Liver (tissue), 9 donors: ENCODE measurements around the gene ZNF860. TPM values are rescaled to one million over a fixed set of nuclear protein-coding genes. Genes with fewer than 3 reads are reported as not detected.

Experiments
- DNase-seq: peaks from one replicate; pipeline ENCODE4 v3.0.0-alpha.2; 2017; ENCODE audit warnings: low spot score
- H3K27ac ChIP-seq, 2 donors: one replicate each; pipeline ENCODE4 v1.7.0; 2013; ENCODE audit warnings: inconsistent platforms in 2 of 2, low read length in 2 of 2, control low read depth in 1 of 2, low read depth in 1 of 2, mild to moderate bottlenecking in 1 of 2
- H3K27me3 ChIP-seq, 4 donors: one replicate each; pipeline versions ENCODE4 v1.6.1 to v1.7.0; 2013; ENCODE audit warnings: low read length in 3 of 4, inconsistent platforms in 1 of 4, mild to moderate bottlenecking in 1 of 4, moderate library complexity in 1 of 4; ENCODE audit not compliant: control insufficient read depth in 4 of 4, insufficient read depth in 4 of 4
- H3K36me3 ChIP-seq, 4 donors: one replicate each; pipeline versions ENCODE4 v1.6.1 to v1.7.0; 2013; ENCODE audit warnings: low read length in 3 of 4, mild to moderate bottlenecking in 3 of 4, low read depth in 1 of 4, moderate library complexity in 1 of 4; ENCODE audit not compliant: control insufficient read depth in 4 of 4, insufficient read depth in 3 of 4
- H3K4me1 ChIP-seq, 4 donors: one replicate each; pipeline versions ENCODE4 v1.6.1 to v1.7.0; 2013; ENCODE audit warnings: low read length in 3 of 4, mild to moderate bottlenecking in 3 of 4, moderate library complexity in 1 of 4; ENCODE audit not compliant: control insufficient read depth in 4 of 4, insufficient read depth in 4 of 4
- H3K4me3 ChIP-seq, 3 donors: one replicate each; pipeline versions ENCODE4 v1.6.1 to v1.7.0; 2013; ENCODE audit warnings: low read length in 3 of 3, control low read depth in 1 of 3, low read depth in 1 of 3, mild to moderate bottlenecking in 1 of 3
- H3K9ac ChIP-seq, 2 donors: one replicate each; pipeline ENCODE4 v1.7.0; 2013; ENCODE audit warnings: low read length in 2 of 2, mild to moderate bottlenecking in 2 of 2, moderate library complexity in 2 of 2, control low read depth in 1 of 2, low read depth in 1 of 2
- H3K9me3 ChIP-seq, 4 donors: one replicate each; pipeline versions ENCODE4 v1.6.1 to v1.7.0; 2013; ENCODE audit warnings: low read length in 3 of 4; ENCODE audit not compliant: control insufficient read depth in 4 of 4
- ATF3 ChIP-seq: IDR thresholded peaks from 2 replicates; pipeline ENCODE4 v1.6.1; 2016; ENCODE audit warnings: antibody characterized with exemption
- CTCF ChIP-seq: fragments of 150-350 bp; IDR thresholded peaks from 2 replicates; pipeline ENCODE4 v1.5.1; 2017; ENCODE audit warnings: improper control_type of control experiment, low read depth, low read length; ENCODE audit not compliant: missing input control
- EGR1 ChIP-seq, 2 donors: IDR thresholded peaks; 2 replicates each; pipeline ENCODE4 v1.6.1; 2016 to 2018; ENCODE audit warnings: antibody characterized with exemption in 2 of 2, low read depth in 2 of 2
- FOXA2 ChIP-seq: IDR thresholded peaks from 2 replicates; pipeline ENCODE4 v1.6.1; 2016; ENCODE audit warnings: antibody characterized with exemption
- GABPA ChIP-seq, 2 donors: IDR thresholded peaks in 1 of 2; conservative IDR thresholded peaks in 1 of 2; 2 replicates each; pipeline ENCODE4 v1.6.1; 2016; ENCODE audit warnings: antibody characterized with exemption in 2 of 2, mild to moderate bottlenecking in 1 of 2, moderate library complexity in 1 of 2
- HNF4G ChIP-seq: IDR thresholded peaks from 2 replicates; pipeline ENCODE4 v1.6.1; 2016; ENCODE audit warnings: antibody characterized with exemption
- JUND ChIP-seq, 2 donors: IDR thresholded peaks; 2 replicates each; pipeline ENCODE4 v1.6.1; 2016; ENCODE audit warnings: antibody characterized with exemption in 2 of 2
- NR2F2 ChIP-seq: IDR thresholded peaks from 2 replicates; pipeline ENCODE4 v1.6.1; 2016; ENCODE audit warnings: antibody characterized with exemption
- RAD21 ChIP-seq, 2 donors: IDR thresholded peaks; 2 replicates each; pipeline ENCODE4 v1.6.1; 2016; ENCODE audit warnings: antibody characterized with exemption in 2 of 2, mild to moderate bottlenecking in 2 of 2
- RXRA ChIP-seq, 2 donors: IDR thresholded peaks; 2 replicates each; pipeline ENCODE4 v1.6.1; 2017 to 2018; ENCODE audit warnings: antibody characterized with exemption in 2 of 2, mild to moderate bottlenecking in 1 of 2
- SP1 ChIP-seq: IDR thresholded peaks from 2 replicates; pipeline ENCODE4 v1.6.1; 2018; ENCODE audit warnings: antibody characterized with exemption, mild to moderate bottlenecking
- TAF1 ChIP-seq: conservative IDR thresholded peaks from 2 replicates; pipeline ENCODE4 v1.6.1; 2016; ENCODE audit warnings: antibody characterized with exemption, mild to moderate bottlenecking
- YY1 ChIP-seq: IDR thresholded peaks from 2 replicates; pipeline ENCODE4 v1.6.1; 2016; ENCODE audit warnings: antibody characterized with exemption, mild to moderate bottlenecking
- ZBTB33 ChIP-seq: IDR thresholded peaks from 2 replicates; pipeline ENCODE4 v1.6.1; 2016; ENCODE audit warnings: antibody characterized with exemption
- WGBS: extraction: QIAGEN DNeasy Blood & Tissue Kit; methylation state at CpG from one replicate; pipeline ENCODE4 v1.1.7; 2013; 5-methylcytosine and 5-hydroxymethylcytosine counted together
- polyA plus RNA-seq, 2 donors: library from polyadenylated mRNA; stranded (reverse) in 1 of 2; unstranded in 1 of 2; fragments of 200-250 nt in 1 of 2; fragments of >200 nt in 1 of 2; fragmentation: Nextera tagmentation in 1 of 2; extraction: Ambion mirVana in 1 of 2; gene quantifications; one replicate each; pipeline versions ENCODE4 v1.2.1 to v1.2.3, GENCODE V29; 2013 to 2015
- total RNA-seq, 2 donors: library from RNA; depleted of rRNA; stranded (reverse); fragments of >200 nt; gene quantifications; one replicate each; pipeline ENCODE4 v1.2.3, GENCODE V29; 2014
- TF ChIP-seq, protein P1 (sequence below): IDR thresholded peaks from 2 replicates; pipeline ENCODE4 v1.6.1; 2016; ENCODE audit warnings: antibody characterized with exemption, mild to moderate bottlenecking
- TF ChIP-seq, protein P2 (sequence below): IDR thresholded peaks from 2 replicates; pipeline ENCODE4 v1.6.1; 2016; ENCODE audit warnings: antibody characterized with exemption
- donor health status: healthy.
- donor health status: healthy.
- donor health status: healthy.
- donor health status: healthy.
- donor health status: healthy.

Gene ZNF860
- total and polyA plus RNA-seq, 4 donors: 0.10 to 0.42 (median 0.17) TPM; not detected in 1

DNA sequence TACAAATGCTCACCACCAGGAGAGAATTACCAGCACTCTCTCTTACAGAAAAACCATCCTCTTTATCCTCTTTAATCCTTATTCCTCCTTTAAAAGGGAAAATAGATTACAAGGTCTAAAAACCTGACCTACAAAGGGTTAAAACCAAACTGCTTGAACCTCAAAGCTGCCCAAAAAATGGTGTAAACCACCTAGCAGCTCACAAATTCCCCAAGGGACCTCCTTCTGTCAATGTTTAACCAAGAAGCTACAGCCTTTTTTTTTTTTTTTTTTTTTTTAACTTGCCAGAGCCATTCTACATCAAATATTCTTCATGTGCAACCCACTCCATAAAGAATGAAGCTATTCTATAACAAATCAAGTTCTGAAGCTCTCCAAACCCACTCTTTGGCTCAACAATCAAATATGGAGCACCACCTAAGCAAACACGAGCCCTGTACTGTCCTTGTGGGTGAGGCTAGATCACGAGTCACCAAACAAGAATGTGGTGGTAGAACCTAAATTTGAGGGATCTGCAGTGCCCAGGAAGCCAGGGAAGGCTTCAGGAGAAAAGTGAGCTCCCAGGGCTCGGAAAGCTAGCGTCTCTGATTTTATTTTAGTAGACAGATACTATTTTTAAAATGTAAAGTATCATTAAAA, 20.6 kb upstream of the ZNF860 start:
- no peak overlapping the region for H3K9ac ChIP-seq
- DNase-seq: no peak
- H3K4me3 ChIP-seq: no peak overlapping the region
- TF ChIP-seq NR2F2: no peak
- no peak for TF ChIP-seq RAD21 (IDR thresholded peaks at IDR 0.05)
- TF ChIP-seq, protein P1, sequence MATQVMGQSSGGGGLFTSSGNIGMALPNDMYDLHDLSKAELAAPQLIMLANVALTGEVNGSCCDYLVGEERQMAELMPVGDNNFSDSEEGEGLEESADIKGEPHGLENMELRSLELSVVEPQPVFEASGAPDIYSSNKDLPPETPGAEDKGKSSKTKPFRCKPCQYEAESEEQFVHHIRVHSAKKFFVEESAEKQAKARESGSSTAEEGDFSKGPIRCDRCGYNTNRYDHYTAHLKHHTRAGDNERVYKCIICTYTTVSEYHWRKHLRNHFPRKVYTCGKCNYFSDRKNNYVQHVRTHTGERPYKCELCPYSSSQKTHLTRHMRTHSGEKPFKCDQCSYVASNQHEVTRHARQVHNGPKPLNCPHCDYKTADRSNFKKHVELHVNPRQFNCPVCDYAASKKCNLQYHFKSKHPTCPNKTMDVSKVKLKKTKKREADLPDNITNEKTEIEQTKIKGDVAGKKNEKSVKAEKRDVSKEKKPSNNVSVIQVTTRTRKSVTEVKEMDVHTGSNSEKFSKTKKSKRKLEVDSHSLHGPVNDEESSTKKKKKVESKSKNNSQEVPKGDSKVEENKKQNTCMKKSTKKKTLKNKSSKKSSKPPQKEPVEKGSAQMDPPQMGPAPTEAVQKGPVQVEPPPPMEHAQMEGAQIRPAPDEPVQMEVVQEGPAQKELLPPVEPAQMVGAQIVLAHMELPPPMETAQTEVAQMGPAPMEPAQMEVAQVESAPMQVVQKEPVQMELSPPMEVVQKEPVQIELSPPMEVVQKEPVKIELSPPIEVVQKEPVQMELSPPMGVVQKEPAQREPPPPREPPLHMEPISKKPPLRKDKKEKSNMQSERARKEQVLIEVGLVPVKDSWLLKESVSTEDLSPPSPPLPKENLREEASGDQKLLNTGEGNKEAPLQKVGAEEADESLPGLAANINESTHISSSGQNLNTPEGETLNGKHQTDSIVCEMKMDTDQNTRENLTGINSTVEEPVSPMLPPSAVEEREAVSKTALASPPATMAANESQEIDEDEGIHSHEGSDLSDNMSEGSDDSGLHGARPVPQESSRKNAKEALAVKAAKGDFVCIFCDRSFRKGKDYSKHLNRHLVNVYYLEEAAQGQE: no peak
- TF ChIP-seq ATF3: no peak
- no peak for TF ChIP-seq SP1
- TF ChIP-seq HNF4G: no peak
- no peak for TF ChIP-seq JUND (IDR thresholded peaks at IDR 0.05)
- TF ChIP-seq EGR1 (IDR thresholded peaks at IDR 0.05; ENCODE audit: low read depth in 2 of 2): no peak
- TF ChIP-seq GABPA (IDR thresholded peaks at IDR 0.05 in 1 of 2, conservative IDR thresholded peaks at IDR 0.05 in 1 of 2): no peak
- no peak for TF ChIP-seq CTCF
- no peak for TF ChIP-seq RXRA (IDR thresholded peaks at IDR 0.05)
- no peak for TF ChIP-seq TAF1
- no peaks in the 10 kb centered on the region for H3K4me1 ChIP-seq
- WGBS: 33% methylated on average over 4 of the region's 4 CpGs
- peaks cover 0 to 2% (median under 1%) of the 10 kb centered on the region in 4 donors for H3K9me3 ChIP-seq
- H3K27me3 ChIP-seq: no peaks in the 10 kb centered on the region
- H3K36me3 ChIP-seq: no peaks in the 10 kb centered on the region
- peak overlapping the region in 1 of 2 donors; percentile 48 for H3K27ac ChIP-seq

- DNase-seq: no peak
- Histone ChIP-seq H3K9ac (no peak overlapping the region), H3K36me3 (no peaks in the 10 kb centered on the region), H3K4me3 (no peak overlapping the region), H3K27me3 (no peaks in the 10 kb centered on the region), H3K4me1 (no peaks in the 10 kb centered on the region), H3K9me3 (no peaks in the 10 kb centered on the region), H3K27ac (no peak overlapping the region)
- WGBS: 54% methylated on average over 2 of the region's 2 CpGs
- TF ChIP-seq FOXA2 (no peak), SP1 (no peak), RXRA (IDR thresholded peaks at IDR 0.05) (no peak), YY1 (no peak), HNF4G (no peak), TAF1 (no peak), CTCF (no peak), ZBTB33 (no peak), EGR1 (IDR thresholded peaks at IDR 0.05; ENCODE audit: low read depth in 2 of 2) (no peak), NR2F2 (no peak), ATF3 (no peak), GABPA (IDR thresholded peaks at IDR 0.05 in 1 of 2, conservative IDR thresholded peaks at IDR 0.05 in 1 of 2) (no peak), RAD21 (IDR thresholded peaks at IDR 0.05) (no peak)
- TF ChIP-seq, protein P1: no peak
- TF ChIP-seq, protein P2, sequence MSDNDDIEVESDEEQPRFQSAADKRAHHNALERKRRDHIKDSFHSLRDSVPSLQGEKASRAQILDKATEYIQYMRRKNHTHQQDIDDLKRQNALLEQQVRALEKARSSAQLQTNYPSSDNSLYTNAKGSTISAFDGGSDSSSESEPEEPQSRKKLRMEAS: no peak
Measured at GRCh38 chr3:31962801-31963205, 18.7 kb upstream of the ZNF860 start.
